D721Med (cell line): ENCODE results near the gene KLHL10.
"Not testable (repeated sequence)": the region's sequence is repeated elsewhere in the genome, so short reads cannot be mapped to it uniquely, and the experiment has no call there.

ENCODE experiments used
- DNase-seq: peaks from one replicate; pipeline ENCODE4 v3.0.0; 2011; ENCODE audit warnings: low spot score; ENCODE audit not compliant: insufficient read length
- FAIRE-seq: peaks from 2 replicates; lab custom pipeline; 2011; peaks lifted over from hg19 to GRCh38; lab: Jason Lieb, UNC
- TF ChIP-seq, protein P1 (sequence below): IDR thresholded peaks from 2 replicates; pipeline ENCODE4 v1.5.1; 2012; ENCODE audit warnings: mild to moderate bottlenecking, control low read depth; ENCODE audit not compliant: insufficient read depth; ENCODE audit errors: missing control alignments

Gene KLHL10

DNA sequence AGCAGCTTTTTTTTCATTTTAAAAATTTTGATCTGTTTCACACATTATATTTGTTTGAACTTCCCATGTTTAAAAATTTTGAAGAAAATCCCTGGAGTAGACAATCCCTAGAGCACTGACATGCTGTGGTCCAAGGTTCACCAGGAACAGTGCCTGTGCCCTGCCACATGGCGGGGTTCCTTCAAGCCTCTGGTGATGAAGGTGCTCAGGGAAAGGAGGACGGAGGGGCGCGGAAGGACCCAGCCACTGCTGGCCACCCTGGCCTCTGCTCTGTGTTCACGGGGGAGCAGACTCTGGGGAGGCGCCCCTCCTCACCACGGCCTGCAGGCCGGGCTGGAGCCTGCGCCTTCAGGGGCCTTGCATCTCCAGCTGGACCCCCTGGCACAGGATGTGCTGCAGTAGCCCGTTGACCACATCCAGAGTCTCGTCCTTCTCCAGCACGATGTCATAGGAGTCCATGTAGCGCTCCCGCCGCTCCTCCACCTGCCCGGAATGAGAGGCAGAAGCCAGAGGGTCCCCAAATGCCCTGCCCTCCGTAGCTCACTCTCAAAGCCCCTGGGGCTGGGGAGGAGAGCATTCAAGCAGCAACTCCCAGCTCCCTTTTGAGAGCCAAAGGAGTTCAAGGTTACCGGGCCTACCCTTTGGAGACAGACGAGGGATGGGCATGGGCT lies 12.3 kb upstream of the KLHL10 start:
- DNase-seq = no peak
- TF ChIP-seq, protein P1, sequence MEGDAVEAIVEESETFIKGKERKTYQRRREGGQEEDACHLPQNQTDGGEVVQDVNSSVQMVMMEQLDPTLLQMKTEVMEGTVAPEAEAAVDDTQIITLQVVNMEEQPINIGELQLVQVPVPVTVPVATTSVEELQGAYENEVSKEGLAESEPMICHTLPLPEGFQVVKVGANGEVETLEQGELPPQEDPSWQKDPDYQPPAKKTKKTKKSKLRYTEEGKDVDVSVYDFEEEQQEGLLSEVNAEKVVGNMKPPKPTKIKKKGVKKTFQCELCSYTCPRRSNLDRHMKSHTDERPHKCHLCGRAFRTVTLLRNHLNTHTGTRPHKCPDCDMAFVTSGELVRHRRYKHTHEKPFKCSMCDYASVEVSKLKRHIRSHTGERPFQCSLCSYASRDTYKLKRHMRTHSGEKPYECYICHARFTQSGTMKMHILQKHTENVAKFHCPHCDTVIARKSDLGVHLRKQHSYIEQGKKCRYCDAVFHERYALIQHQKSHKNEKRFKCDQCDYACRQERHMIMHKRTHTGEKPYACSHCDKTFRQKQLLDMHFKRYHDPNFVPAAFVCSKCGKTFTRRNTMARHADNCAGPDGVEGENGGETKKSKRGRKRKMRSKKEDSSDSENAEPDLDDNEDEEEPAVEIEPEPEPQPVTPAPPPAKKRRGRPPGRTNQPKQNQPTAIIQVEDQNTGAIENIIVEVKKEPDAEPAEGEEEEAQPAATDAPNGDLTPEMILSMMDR = no peak
- no peak for FAIRE-seq

DNA sequence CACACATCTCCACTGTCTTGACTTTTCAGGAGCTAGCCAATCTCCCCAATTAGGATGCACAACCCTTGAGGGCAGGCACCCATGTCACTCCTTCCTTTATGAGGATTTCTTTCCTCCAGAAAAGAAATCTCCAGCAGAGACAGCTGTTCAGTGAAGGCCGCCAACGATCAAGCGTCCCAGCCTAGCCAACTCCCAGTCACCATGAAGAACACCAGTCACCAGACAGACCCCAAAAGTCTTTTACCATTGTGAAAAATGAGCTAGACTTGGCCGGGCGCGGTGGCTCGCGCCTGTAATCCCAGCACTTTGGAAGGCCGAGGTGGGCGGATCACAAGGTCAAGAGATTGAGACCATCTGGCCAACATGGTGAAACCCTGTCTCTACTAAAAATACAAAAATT lies 7.7 kb upstream of the KLHL10 start:
- not testable (repeated sequence) for DNase-seq, FAIRE-seq

DNA sequence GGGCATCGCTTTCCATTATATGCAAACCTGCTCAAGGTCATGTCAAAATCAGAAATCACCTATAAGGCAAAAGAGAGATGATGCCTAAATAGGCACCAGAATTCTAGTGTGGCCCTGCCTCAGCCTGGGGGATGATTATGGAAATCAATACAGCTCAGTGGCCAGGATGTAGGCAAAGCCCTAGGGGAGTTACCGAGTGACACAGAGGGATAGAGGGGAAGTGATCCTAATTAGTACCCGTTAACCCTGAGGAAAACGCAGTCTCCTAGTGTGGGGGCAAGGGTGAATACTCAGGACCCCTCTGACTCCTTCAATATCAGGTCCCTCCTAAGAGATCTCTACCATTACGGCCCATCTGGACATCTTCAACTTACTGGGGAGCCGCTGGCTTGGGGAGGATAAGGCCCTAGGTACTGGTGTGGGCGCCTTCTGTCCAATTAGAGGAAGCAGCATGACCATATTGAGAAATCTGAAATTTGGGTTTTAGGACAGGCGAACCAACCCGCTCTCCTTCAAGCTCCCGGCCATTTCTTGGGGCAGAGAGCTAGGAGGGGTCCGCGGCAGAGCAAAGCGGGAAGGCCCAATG lies 2.3 kb upstream of the KLHL10 start:
- FAIRE-seq (no peak), DNase-seq (peak; percentile 55)
- TF ChIP-seq, protein P1 = no peak

DNA sequence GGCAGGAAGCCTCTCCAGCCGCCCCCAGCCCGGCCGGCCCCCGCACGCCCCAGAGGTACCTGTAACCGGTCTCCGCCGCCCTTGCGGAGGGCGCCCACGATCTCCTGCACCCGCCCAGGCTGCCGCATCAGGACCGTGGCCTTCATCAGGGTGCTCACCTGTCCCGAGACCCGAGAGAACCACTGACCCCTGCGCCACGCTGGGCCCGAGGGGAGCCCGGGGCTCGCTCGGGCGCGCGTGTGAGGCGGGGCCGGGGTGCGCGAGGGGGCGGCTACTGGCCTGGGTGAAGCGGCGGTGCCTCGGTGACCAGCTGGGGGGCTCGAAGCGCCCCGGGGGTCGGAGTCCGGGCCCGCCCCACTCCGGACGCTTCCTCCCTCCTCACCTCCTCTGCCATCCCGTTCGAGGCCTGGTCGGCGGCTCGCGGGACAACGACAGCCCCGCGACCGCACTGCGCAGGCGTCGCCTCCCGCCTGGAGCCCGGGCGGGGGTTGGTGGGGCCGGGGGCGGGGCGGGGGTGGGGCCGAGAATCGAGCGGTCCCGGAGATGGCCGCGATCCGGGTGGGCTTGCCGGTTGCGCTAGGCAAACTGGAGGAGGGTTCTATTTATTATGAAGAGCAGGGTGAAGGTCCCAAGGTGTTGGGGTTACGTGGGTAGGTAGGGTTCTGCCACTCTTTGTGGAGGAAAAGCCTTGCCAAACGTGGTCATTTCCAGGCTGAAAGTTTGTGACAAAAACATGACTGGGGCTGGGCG lies 1.6 kb upstream of the KLHL10 start, which contains the start of gene NT5C3B:
Gene NT5C3B (minus strand): TSS at position 433 of the 750 bp plus-strand sequence. CDS start 39 bp downstream, at position 394.
- no peak for FAIRE-seq
- TF ChIP-seq, protein P1 = no peak
- DNase-seq = peak; percentile 87

DNA sequence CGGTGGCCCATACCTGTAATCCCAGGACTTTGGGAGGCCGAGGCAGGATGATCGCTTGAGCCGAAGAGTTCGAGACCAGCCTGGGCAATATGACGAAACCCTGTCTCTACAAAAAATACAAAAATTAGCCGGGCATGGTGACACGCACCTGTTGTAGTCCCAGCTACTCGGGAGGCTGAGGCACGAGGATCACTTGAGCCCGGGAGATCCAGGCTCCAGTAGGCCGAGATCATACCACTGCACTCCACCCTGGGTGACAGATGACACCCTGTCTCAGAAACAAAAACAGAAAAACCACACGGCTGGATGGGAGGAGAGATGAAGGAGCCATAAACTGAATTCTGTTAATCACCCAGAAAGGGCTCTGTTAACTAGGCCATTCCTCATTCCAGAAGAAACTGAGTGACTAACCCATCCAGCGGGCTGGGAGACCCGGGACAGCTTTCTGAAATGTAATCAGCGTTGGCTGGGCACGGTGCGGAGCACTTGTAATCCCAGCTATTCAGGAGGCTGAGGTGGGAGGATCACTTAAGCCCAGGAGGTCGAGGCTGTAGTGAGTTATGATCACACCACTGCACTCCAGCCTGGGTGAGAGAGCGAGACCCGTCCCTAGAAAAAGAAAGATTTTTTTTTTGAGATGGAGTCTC lies 952 bp upstream of the KLHL10 start:
- FAIRE-seq = no peak
- TF ChIP-seq, protein P1 = no peak
- DNase-seq = no peak

DNA sequence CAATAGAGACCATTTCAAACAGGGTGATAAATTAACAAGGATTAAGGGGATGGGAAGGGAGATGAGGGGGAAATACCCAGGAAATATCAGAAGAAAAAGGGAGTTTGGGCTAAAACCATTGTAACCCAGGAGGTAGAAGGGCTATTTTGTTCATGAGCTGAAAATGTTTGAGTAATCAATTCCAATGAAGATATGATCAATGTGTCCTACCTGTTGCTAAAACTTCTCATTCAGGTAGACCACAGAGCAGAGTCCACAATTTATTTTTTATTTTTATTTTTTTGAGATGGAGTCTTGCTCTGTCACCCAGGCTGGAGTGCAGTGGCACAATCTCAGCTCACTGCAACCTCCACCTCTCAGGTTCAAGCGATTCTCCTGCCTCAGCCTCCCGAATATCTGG lies 1.8 kb downstream of the KLHL10 start:
- not testable (repeated sequence) for DNase-seq, FAIRE-seq

DNA sequence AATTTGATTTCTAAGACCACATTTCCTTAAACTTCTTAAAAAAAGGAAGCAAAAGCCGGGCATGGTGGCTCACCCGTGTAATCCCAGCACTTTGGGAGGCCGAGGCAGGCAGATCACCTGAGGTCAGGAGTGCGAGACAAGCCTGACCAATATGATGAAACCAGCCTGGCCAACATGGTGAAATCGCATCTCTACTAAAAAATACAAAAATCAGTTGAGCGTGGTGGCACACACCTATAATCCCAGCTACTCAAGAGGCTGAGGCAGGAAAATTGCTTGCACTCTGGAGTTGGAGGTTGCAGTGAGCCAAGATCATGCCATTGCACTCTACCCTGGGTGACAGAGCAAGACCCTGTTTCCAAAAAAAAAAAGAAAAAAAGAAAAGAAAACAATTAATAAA lies 3.2 kb downstream of the KLHL10 start:
- DNase-seq, FAIRE-seq: not testable (repeated sequence)

DNA sequence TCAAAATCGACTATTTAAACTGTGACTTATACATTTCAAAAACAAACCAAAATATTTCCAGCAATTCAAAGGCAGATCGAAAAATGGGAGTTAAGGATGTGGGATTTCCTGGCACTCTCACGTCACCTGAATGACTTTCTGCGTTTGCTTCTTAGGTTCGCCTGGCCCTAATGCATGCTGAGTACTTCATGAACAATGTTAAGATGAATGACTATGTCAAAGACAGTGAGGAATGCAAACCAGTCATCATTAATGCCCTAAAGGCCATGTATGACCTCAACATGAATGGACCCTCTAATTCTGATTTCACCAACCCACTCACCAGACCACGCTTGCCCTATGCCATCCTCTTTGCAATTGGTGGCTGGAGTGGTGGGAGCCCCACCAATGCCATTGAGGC lies 7.3 kb downstream of the KLHL10 start:
- TF ChIP-seq, protein P1 = no peak
- DNase-seq (no peak), FAIRE-seq (no peak)
